Skin of body (tissue), 2 donors: Measurements from ENCODE around the gene ALDH1L2. TPM values are rescaled to one million over a fixed set of nuclear protein-coding genes. Genes with fewer than 3 reads are reported as not detected.

Source experiments
- DNase-seq: peaks from one replicate; lab custom pipeline; 2025; lab: John Stamatoyannopoulos, UW
- total RNA-seq: library from RNA; depleted of rRNA; stranded (reverse); fragments of >200 nt; gene quantifications from one replicate; pipeline ENCODE4 v1.2.3, GENCODE V29; 2014

Gene ALDH1L2
- total RNA-seq, 1 donor from 2014 or later: 21.9 TPM

DNA sequence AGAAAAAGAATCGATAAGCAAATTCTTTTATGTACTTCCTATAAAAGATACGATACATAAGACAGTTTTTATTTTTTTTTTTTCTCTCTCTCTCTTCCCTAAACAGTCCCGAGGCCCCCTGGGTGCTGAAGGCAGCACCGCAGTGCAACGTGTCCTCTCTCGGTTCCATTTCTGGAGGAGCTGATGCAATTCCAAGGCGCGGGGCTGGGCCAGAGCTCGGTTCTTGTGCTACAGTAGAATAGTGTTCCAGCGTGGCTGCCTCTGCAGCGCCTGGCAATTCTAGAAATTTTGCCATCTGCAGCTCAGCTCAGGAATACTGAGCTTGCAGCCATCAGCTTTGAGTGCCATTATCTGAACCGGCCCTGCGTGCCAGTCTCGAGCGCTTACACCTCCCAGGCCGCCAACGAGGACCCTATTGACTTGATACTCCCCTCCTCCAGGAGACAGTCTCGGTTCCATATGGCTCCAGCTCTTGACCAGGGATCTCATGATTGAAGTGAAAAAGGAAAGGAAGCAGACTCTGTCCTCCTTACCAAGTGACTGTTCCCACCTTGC is 630 bp downstream of the ALDH1L2 start:
- DNase-seq: peak; percentile 38

DNA sequence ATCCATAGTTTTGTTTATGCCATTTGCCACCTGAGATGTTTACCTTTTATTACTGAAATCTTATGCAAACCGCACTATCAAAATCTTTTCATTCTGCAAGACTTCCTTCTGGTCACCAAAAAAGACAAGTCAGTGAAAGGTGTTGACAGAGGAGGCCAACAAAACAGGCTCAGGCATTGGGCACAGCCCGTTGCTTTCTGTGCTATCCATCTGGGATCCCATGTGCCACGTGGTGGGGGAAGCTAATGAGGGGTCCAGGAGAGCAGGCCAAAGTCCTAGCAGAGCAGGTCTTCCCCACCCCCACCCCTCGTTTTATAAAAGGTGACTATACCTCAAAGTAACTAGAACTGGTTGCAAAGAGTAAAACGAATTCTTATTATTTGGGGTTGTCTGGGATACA is 1.2 kb downstream of the ALDH1L2 start:
- DNase-seq: no peak

DNA sequence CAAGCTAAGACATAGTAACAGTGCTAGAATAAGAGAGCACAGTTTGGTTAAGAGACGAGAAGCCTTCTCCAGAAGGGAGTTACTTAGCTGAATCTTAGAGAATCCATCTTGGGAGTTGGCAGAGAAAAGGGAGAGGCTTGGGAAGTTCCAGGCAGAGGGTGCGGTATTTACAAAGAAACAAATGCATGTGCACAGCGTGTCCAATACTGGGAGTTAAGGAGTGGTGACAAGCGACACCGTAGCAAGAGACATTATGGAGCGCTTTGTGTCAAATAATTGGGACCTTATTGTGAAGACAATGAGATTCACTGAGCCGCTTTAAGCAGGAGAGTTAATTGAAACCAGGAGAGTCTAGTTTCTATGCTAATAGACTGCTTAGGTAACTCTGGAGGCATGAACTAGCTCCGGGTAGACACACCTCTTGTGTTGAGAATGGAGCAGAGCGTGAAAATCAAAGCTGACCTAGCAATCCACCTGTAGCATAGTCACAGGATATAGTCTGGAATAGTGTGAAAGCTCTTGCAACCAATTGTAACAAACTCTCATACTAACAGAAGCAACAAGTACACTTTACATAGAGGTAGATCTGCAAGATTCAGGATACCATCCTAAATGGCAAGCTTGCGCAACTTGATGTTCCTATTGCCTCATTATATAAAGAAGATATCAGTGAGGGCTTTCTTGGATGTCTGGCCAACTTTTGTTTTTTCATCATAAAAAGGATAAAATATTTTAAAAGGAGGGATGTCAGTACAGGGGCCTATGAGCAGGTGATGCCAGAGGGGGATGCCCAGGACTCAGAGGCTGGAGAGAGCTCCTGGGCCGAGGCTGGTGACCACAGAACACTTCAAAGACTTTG is 5.3 kb downstream of the ALDH1L2 start:
- no peak for DNase-seq

DNA sequence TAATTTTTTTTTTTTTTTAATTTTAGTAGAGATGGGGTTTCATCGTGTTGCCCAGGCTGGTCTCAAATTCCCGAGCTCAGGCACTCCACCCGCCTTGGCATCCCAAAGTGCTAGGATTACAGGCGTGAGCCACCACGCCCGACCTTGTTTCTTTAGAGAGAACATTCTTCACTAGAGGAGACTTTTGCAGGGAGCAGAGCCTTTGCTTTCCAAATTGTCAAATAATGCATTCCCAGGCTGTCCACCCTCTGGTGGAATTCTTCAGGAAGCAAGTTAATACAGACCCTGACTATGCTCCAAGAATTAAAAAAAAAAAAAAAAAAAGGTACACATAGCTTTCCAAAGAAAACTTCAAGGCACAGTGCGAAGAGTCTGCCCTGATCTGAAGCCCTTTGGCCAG is 6.8 kb downstream of the ALDH1L2 start:
- DNase-seq: no peak

DNA sequence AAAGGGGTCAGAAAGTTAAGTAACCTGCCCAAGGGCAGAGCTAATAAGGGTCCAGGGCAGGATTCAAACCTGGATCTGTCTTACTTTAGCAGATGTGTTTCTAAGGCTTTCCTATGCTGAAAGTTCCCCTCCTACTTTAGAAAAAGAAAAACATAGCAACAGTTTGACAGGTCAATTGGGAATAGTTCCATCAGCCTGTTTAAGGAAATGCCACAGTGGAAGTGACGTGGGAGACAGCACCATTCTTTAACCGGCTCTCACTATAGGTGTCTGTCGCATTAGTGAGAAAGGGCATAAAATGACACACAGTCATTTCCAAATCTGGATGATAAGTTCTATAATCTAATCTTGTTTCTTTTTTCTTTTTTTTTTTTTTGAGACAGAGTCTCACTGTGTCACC is 7.3 kb downstream of the ALDH1L2 start:
- DNase-seq: no peak

DNA sequence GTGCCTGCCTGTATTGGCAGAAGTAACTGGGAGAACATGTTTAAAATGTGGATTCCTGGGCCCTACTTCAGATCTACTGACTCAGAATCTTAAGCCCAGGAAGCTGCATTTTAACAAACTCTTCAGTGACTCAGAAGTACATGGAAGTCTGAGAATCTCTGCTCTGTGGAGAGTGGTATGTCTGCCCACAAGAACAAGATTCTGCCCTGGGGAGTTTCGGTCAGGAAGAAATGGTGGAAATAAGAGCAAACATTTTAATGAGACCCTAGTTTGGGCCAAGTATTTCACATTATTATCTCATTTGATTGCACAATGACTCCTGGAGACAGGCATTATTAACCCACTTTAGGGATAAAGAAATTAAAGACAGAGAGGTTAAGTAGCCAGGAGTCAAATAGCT is 8.2 kb downstream of the ALDH1L2 start:
- DNase-seq: no peak

DNA sequence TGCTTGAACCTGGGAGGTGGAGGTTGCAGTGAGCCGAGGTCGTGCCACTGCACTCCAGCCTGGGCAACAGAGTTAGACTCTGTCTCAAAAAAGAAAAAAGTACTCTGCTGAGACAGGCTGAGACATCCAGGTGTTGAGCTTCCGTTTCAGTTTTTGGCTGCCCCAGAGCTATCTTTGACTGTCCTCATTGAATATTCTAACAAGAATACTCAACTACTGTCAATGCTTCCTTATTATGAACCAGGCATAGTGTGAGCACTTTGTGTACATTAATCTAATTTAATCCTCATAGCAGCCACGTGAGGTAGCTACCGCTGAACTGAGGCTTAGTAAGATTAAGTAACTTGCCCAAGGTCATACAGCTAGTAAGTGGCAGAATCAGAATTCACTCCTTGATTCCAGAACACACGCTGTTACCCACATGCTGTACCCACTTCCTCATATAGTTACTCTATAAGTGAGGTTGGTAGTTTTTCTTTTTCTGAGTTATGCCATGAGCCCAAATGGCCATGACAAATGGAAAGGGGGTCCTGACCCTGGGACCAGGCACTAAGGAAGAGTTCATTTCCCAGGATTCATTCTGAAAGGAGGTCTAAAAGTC is 11.3 kb downstream of the ALDH1L2 start:
- DNase-seq: no peak

DNA sequence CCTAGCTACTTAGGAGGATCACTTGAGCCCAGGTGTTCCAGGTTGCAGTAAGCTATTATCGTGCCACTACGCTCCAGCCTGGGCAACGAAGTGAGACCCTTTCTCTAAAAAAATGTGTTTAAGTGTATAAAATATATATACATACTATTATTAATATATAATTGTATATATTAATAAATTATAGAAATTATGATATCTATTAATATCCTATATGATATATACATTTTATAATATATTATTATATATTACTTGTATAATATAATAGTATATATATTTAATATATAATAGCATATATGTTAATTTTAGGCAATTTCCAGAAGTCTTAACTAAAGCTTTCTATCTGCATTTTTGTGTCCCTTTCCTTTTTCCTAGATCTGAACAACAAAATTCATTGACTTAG is 12.3 kb downstream of the ALDH1L2 start:
- DNase-seq: no peak

DNA sequence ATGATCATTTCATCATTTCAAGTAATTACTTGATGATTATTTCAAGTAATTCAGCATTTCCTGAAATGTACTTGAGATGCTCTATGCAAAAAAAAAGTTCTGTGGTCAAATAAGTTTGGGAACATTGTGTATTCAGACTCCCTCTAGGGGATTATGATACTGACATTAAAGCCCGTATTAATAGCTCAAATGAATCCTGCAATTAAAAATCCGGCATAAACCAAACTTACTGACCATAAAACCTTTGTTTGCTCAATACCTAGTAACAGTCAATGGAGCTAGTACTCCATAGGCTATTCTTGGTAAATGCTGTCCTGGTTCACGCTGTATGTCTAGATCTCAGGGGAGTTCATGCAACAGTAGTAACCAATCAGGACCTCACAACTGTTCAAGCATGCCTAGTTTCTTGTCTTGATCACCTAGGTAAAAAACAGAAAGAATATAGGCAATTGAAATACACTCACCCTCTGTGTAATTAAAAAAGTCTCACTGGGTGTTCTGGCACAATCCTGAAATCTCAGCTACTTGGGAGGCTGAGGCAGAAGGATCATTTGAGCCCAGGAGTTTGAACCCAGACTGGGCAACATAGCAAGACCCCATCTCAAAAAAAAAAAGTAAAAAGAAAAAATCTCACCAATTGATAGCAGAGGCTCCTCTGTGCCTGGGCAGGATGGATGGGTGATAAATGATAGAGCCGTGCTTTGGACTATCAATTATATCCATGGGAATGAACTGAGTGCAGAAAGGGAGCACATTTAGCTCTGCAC is 14.1 kb downstream of the ALDH1L2 start:
- DNase-seq: no peak

DNA sequence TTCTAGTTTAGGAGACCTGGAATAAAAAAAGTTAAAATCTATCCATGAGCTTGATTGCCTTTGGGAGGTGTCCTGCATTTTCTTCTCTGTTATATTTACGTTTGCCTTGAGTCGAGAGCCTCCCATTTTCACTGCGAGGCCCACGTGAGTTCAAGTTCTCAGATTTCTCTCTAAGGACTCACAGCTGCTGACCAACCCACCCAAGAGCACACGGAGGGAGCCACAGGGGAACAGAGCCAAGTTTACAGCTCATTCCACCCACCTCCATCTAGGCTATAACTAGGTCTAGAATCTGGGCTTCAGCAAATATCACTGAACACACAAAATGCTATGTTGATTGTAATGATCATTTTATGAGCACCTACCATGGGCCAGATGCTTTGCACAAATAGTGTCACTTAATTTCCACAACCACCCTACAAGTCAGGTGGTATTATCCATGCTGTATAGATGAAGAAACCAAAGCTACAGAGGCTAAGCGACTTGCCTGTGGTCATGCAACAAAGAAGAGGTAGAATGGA is 16.7 kb downstream of the ALDH1L2 start:
- DNase-seq: no peak

DNA sequence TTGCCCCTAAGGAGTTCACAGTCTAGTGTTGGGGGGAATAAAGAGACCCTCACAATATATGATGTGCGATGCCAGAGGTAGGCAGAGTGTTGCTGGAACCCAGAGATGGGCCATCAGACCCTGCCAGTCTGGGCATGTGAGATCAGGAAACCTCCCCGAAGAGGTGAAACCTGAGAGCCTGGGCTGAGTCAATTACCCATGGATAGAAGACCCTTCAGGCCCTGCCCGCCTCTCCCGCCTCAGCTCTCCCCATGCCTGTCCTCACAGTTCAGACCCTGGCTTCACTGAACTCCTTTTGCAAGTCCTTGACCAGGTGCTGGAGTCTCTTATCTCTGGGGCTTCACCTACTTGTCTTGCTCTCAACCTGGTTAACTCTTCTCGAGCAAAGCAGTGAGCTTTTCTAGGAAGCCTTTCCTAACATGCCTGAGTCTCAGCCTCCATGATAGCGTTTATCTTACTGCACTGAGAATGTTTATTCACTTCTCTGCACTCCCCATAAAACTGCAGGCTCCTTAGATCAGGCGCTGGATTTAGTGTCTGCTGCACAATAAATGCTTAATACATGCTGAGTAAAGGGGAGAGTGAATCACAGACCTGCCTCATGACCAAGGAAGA is 19.6 kb downstream of the ALDH1L2 start:
- no peak for DNase-seq

DNA sequence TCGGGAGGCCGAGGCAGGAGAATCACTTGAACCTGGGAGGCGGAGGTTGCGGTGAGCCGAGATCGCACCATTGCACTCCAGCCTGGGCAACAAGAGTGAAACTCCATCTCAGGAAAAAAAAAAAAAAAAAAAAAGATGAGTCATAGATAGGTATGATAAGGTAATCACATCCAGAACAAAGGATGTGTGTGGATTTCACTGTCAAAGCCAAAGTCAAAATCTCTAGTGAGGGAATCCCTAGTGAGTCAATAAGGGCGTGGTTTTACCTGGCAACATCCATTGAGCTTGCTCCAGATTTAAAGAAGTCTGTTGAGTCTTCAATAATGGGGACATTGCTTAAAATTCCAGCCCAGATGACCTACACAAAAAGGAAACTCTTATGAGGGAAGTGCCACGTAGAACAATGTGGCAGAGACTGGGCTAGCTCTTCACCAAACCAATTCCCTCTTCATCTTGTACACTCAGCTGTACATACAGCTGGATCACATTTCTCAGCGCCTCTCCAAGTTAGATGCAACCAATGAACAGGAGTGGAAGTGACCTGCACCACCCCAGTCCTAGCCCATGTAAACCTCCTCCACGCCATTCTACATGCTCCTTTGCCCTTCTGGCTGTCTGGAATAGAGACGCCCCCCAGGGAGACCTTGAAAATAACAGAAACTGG is 23.4 kb downstream of the ALDH1L2 start:
- no peak for DNase-seq

DNA sequence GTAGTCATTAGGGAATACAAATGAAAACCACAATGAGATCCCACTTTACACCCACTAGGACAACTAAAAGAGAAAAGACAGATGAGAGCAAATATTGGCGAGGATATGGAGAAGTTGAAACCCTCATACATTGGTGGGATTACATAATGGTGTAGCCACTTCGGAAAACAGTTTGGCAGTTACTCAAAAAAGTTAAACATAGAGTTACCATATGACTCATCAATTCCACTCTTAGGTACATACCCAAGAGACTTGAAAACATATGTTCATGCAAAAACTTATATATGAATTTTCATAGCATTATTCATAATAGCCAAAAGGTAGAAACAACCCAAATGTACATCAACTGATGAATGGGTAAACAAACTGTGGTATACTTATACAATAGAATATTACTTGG is 27.1 kb downstream of the ALDH1L2 start:
- no peak for DNase-seq

DNA sequence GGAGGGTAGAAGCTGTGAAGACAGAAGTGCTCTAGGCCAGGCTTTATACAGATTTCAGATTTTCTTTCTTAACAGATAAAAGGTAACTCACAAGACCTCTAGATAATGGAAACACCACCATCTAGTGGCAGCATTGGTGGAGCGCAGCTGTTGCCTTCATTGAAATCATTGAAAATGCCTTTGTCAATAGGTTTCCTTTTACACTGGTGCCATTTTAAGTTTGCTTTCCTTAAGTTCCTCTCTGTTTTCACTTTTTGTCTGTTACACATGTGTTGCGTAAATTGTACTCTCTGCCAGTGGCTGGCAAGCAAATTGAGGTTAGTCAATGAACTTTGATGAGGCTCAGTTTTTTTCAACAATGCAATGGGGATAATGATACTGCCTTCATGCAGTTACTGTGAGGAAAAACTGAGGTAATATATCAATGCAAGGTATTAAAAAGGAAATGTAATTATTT is 31.1 kb downstream of the ALDH1L2 start:
- peak; percentile 45 for DNase-seq

DNA sequence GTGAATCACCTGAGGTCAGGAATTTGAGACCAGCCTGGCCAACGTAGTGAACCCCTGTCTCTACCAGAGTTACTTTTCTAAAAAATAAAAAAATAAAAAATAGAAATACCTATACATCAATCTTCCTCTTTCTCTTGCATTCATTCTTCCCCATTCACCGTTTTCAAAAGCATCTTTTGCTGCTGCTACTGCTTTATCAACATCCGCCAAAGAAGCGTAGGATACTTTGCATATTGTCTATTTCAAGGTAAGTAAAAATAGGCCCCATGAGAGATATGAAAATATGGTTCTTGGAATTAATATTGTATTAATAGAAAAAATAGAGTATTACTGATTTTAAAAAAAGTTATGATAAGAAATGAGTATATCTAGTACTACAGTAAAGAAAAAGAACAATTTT is 32.3 kb downstream of the ALDH1L2 start:
- no peak for DNase-seq

DNA sequence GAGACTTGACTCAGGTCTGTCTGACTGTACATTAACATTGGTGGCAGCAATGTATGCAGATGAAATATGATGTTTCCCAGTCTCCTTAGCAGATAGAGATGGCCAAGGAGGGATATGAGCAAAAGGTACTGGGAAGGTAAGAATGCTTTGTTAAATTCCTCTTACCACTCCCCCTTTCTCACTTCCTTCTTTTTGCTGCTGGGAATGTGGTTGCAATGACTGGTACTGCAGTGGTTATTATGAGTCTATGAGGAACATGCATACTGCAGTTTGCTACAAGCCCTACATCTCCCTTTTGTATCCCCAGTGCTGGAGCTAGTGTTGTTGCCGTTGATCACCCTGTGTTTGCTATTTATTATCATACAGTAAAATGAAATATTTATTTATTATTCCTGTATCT is 35.9 kb downstream of the ALDH1L2 start:
- no peak for DNase-seq

DNA sequence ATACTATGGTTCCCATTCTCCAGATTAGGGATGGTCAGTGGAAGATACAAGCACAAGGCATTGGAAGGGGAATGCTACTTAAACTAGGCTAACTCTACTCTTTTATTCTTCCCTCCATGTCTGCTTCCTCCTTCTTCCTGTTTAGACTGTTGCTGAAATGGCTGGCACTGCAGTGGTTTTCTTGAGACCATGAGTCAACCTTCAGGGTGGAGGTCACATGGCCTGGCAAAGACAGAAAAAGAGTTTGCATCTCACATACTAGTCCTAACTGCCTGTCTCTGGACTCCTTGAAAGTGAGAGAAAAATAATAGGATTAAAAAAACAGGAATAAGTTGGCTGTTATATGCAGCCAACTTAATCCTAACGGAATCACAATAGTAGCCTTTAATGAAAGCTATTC is 37.0 kb downstream of the ALDH1L2 start:
- DNase-seq: no peak

DNA sequence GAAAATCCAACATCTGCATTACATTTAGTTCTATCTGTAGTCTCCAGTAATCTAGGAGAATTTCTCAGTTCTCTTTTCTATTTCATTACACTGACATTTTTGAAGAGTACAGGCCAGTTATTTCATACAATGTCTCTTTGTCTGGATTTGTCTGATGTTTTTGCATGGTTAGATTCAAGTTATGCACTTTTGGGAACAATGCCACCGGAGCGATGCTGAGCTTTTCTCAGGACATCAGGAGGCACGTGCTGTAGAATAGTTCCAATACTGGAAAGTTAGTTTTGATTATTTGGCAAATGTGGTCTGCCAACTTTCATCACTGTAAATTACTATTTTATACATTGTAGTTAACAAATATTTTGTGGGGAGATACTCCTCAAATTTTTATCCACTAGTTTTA is 43.1 kb downstream of the ALDH1L2 start:
- peak; percentile 22 for DNase-seq

DNA sequence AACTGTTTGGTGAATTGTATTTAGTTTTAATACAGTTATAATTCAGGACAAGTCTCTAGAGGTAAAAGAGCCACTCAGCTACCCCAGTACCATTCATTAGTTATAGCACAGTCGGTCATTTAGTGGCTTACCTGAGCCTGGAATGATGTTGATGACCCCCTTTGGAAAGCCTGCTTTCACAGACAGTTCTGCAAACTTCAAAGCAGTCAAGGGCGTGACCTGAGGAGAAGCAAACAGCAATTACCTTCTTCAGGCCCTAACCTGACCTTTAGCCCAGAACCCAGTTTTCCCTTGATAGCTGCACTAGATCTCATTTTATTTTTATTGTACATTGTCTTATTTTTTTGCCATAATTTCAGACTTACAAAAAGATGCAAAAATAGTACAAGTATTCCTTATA is 43.8 kb downstream of the ALDH1L2 start:
- DNase-seq: no peak

DNA sequence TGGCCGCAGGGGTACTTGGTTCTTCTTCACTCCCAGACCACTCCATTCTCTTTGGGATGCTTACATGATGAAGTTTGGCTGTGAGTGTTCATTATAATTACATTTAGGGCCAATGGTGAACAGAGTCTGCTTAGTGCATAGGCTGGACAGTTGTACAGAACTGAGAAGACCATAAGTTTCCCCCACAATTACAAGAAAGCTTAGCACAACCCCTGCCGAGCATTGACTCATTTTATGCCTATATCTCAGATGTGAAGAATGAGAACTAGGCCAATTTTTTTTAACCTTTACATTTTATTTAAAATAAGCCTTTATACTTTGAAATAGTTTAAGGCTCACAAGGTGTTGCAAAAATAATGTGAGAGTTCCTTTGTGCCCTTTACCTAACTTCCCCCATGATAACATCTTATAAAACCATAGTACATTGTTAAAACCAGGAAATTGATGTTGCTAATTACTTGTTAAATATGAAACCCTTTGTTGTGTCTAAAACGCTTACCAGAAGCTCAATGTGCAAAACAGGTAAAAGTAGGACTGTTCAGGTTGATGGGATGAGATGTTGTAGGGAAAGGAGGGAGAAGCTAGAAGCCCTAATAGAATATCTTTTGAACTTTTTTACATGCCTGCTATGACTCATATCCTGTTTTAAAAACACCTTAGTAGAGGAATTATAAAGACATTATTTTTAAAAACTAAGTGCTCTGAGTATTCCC is 47.2 kb downstream of the ALDH1L2 start:
- no peak for DNase-seq
